Keratinocyte (primary cell): ENCODE measurements around the gene SEL1L3. TPM values are rescaled to one million over a fixed set of nuclear protein-coding genes. Genes with fewer than 3 reads are reported as not detected.
A peak's percentile ranks its signal among the peaks of the same experiment; 100 is the strongest.

Experiments
- DNase-seq: peaks from one replicate; pipeline ENCODE4 v3.0.0-alpha.2; 2011; ENCODE audit warnings: low read depth, missing footprints, low spot score
- FAIRE-seq: peaks from 2 replicates; lab custom pipeline; 2011; peaks lifted over from hg19 to GRCh38; lab: Jason Lieb, UNC
- H2AFZ ChIP-seq: 2 replicates; pipeline ENCODE4 v1.6.0; 2012; ENCODE audit warnings: low read length, control low read depth, inconsistent platforms; ENCODE audit not compliant: control insufficient read depth
- H3K27ac ChIP-seq: 2 replicates; pipeline ENCODE4 v1.5.1; 2011; ENCODE audit warnings: low read length; ENCODE audit not compliant: control insufficient read depth, insufficient read depth
- H3K27me3 ChIP-seq: 3 replicates; pipeline ENCODE4 v1.6.0; 2011; ENCODE audit warnings: low read length; ENCODE audit not compliant: control insufficient read depth, insufficient read depth; ENCODE audit errors: extremely low read depth
- H3K36me3 ChIP-seq, 2 experiments: 2 replicates in 1 of 2; 3 replicates in 1 of 2; pipeline ENCODE4 v1.5.1; 2011; ENCODE audit warnings: low read length in 2 of 2, mild to moderate bottlenecking in 1 of 2; ENCODE audit not compliant: control insufficient read depth in 2 of 2, insufficient read depth in 2 of 2; ENCODE audit errors: extremely low read depth in 1 of 2
- H3K4me1 ChIP-seq: 3 replicates; pipeline ENCODE4 v1.5.1; 2011; ENCODE audit warnings: low read length; ENCODE audit not compliant: control insufficient read depth, insufficient read depth; ENCODE audit errors: extremely low read depth
- H3K4me2 ChIP-seq: 3 replicates; pipeline ENCODE4 v1.6.0; 2011; ENCODE audit warnings: low read depth, low read length; ENCODE audit not compliant: control insufficient read depth, insufficient read depth; ENCODE audit errors: extremely low read depth
- H3K4me3 ChIP-seq, 3 experiments: fragments of 200-600 bp in 1 of 3; sonication (generic) in 1 of 3; 2 replicates in 2 of 3; 3 replicates in 1 of 3; pipeline ENCODE4 v1.5.1; 2011 to 2016; ENCODE audit warnings: low read length in 3 of 3, mild to moderate bottlenecking in 3 of 3, control low read depth in 2 of 3, inconsistent platforms in 1 of 3, low read depth in 1 of 3, mixed read lengths in 1 of 3, mixed run types in 1 of 3, moderate library complexity in 1 of 3; ENCODE audit not compliant: control insufficient read depth in 2 of 3, insufficient read depth in 2 of 3; ENCODE audit errors: extremely low read depth in 1 of 3
- H3K79me2 ChIP-seq: 2 replicates; pipeline ENCODE4 v1.6.0; 2012; ENCODE audit warnings: low read length; ENCODE audit not compliant: control insufficient read depth, insufficient read depth
- H3K9ac ChIP-seq: 3 replicates; pipeline ENCODE4 v1.6.0; 2011; ENCODE audit warnings: low read length; ENCODE audit not compliant: control insufficient read depth, insufficient read depth; ENCODE audit errors: extremely low read depth
- H3K9me1 ChIP-seq: 3 replicates; pipeline ENCODE4 v1.6.0; 2011; ENCODE audit warnings: low read length; ENCODE audit not compliant: control insufficient read depth, insufficient read depth; ENCODE audit errors: extremely low read depth
- H3K9me3 ChIP-seq: 2 replicates; pipeline ENCODE4 v1.5.1; 2012; ENCODE audit warnings: low read depth, low read length; ENCODE audit not compliant: control insufficient read depth
- H4K20me1 ChIP-seq: 3 replicates; pipeline ENCODE4 v1.6.0; 2011; ENCODE audit warnings: low read length; ENCODE audit not compliant: control insufficient read depth, insufficient read depth; ENCODE audit errors: extremely low read depth
- CTCF ChIP-seq, 3 experiments: IDR thresholded peaks in 1 of 3; conservative IDR thresholded peaks in 1 of 3; optimal IDR thresholded peaks in 1 of 3; 2 replicates in 2 of 3; 3 replicates in 1 of 3; pipeline versions ENCODE3 to v1.5.1; 2011; ENCODE audit warnings: low read length in 3 of 3, mild to moderate bottlenecking in 3 of 3, moderate library complexity in 2 of 3, control low read depth in 1 of 3, inconsistent platforms in 1 of 3; ENCODE audit not compliant: insufficient read depth in 2 of 3; ENCODE audit errors: extremely low read depth in 1 of 3
- EZH2 ChIP-seq: IDR thresholded peaks from one replicate; pipeline ENCODE4 v1.6.1; 2012; ENCODE audit warnings: inconsistent platforms, mild to moderate bottlenecking, low read length, moderate library complexity
- dilution Hi-C: fragments of 300-500 bp; cut with MboI; formaldehyde crosslinking; loops from one replicate; pipeline ENCODE4 v1.7.0; 2020; ENCODE audit warnings: low sequenced_read_pairs; ENCODE audit not compliant: extremely low pct_ligation_motif_present
- polyA plus RNA-seq, 5 experiments: library from polyadenylated mRNA; depleted of rRNA in 3 of 5; stranded (reverse) in 3 of 5; stranded (forward) in 1 of 5; unstranded in 1 of 5; fragments of >200 nt; gene quantifications; 1 replicate in 1 of 5; 2 replicates in 3 of 5; 3 replicates in 1 of 5; pipeline versions ENCODE4 v1.2.1 to v1.2.3, GENCODE V29; 2011 to 2012; ENCODE audit warnings: missing spikeins in 2 of 5, low read depth in 1 of 5, low replicate concordance in 1 of 5

The SEL1L3 gene
- polyA plus RNA-seq, 1 donor (not counting 4 experiments of a cell fraction or from before 2014, with no cell fraction given): 67.9 TPM

GRCh38 chr4:25815586-25815985, 47.2 kb downstream of the SEL1L3 start:
- Histone ChIP-seq H3K4me3 (no peak overlapping the region), H4K20me1 (no peaks in the 10 kb centered on the region), H3K79me2 (no peaks in the 10 kb centered on the region), H3K27me3 (no peaks in the 10 kb centered on the region), H2AFZ (no peak overlapping the region), H3K9ac (no peak overlapping the region), H3K9me3 (no peaks in the 10 kb centered on the region), H3K36me3 (peaks cover 3 to 7% of the 10 kb centered on the region in 2 experiments), H3K9me1 (no peaks in the 10 kb centered on the region), H3K4me1 (peaks cover 53% of the 10 kb centered on the region), H3K27ac (peak overlapping the region; percentile 70), H3K4me2 (no peak overlapping the region)
- dilution Hi-C loops: no loop called here
- no peak for TF ChIP-seq CTCF (optimal IDR thresholded peaks at IDR 0.05 in 1 of 3, IDR thresholded peaks at IDR 0.05 in 1 of 3, conservative IDR thresholded peaks at IDR 0.05 in 1 of 3; ENCODE audit: extremely low read depth in 1 of 3, insufficient read depth in 2 of 3, low read length in 3 of 3)
- TF ChIP-seq EZH2: no peak
- DNase-seq (no peak), FAIRE-seq (no peak)

GRCh38 chr4:25814301-25815136, 48.3 kb downstream of the SEL1L3 start:
- Histone ChIP-seq H3K79me2 (no peaks in the 10 kb centered on the region), H3K27ac (peak overlapping the region; percentile 70), H3K4me2 (peak overlapping the region; percentile 73), H3K9me3 (no peaks in the 10 kb centered on the region), H3K36me3 (peaks cover 0 to 10% of the 10 kb centered on the region in 2 experiments), H2AFZ (peak overlapping the region; percentile 35), H3K9ac (peak overlapping the region; percentile 56), H3K27me3 (no peaks in the 10 kb centered on the region), H4K20me1 (no peaks in the 10 kb centered on the region), H3K4me1 (peaks cover 53% of the 10 kb centered on the region), H3K9me1 (no peaks in the 10 kb centered on the region), H3K4me3 (peak overlapping the region in 1 of 3 experiments; percentile 10)
- dilution Hi-C loops: no loop called here
- TF ChIP-seq CTCF (optimal IDR thresholded peaks at IDR 0.05 in 1 of 3, IDR thresholded peaks at IDR 0.05 in 1 of 3, conservative IDR thresholded peaks at IDR 0.05 in 1 of 3; ENCODE audit: extremely low read depth in 1 of 3, insufficient read depth in 2 of 3, low read length in 3 of 3): no peak
- TF ChIP-seq EZH2: no peak
- peak; percentile 91 for FAIRE-seq
- peak; percentile 40 for DNase-seq
